DOHH2 (cell line): ENCODE measurements around the gene SLC16A6.

Experiments used
- EZH2phosphoT487 ChIP-seq: fragments of 200-600 bp; sonication (generic); IDR thresholded peaks from 2 replicates; pipeline ENCODE4 v1.6.1; 2017; ENCODE audit warnings: borderline replicate concordance, mild to moderate bottlenecking, antibody characterized with exemption, low read length, moderate library complexity, mixed read lengths
- TF ChIP-seq, protein P1 (sequence below): fragments of 200-600 bp; sonication (generic); IDR thresholded peaks from one replicate; pipeline ENCODE4 v1.5.1; 2014; ENCODE audit warnings: antibody characterized with exemption, mild to moderate bottlenecking, low read depth, low read length; ENCODE audit not compliant: poor library complexity, severe bottlenecking

DNA sequence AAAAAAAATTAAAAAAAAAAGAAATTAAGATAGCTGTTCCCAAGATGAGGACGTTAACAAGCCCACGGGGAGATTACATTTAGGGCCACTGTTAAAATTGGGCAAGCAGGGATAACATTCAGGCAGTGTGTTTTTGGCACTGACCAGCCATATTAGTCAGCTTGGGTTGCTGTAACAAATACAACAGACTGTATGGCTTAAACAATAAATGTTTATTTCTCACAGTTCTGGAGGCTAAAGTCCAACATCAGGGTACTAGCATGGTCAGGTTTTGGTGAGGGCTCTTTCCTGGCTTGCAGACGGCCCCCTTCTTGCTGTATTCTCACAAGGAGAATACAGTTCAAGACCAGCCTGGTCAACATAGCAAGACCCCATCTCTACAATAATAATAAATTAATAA, 31.7 kb upstream of the SLC16A6 start:
- TF ChIP-seq, protein P1, sequence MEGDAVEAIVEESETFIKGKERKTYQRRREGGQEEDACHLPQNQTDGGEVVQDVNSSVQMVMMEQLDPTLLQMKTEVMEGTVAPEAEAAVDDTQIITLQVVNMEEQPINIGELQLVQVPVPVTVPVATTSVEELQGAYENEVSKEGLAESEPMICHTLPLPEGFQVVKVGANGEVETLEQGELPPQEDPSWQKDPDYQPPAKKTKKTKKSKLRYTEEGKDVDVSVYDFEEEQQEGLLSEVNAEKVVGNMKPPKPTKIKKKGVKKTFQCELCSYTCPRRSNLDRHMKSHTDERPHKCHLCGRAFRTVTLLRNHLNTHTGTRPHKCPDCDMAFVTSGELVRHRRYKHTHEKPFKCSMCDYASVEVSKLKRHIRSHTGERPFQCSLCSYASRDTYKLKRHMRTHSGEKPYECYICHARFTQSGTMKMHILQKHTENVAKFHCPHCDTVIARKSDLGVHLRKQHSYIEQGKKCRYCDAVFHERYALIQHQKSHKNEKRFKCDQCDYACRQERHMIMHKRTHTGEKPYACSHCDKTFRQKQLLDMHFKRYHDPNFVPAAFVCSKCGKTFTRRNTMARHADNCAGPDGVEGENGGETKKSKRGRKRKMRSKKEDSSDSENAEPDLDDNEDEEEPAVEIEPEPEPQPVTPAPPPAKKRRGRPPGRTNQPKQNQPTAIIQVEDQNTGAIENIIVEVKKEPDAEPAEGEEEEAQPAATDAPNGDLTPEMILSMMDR = no peak
- no peak for TF ChIP-seq EZH2phosphoT487
